ENCODE data around the gene ZNF385A. TPM values are rescaled to one million over a fixed set of nuclear protein-coding genes. Genes with fewer than 3 reads are reported as not detected.

Gene ZNF385A
- total and polyA plus RNA-seq, 2 donors (not counting 3 experiments of a cell fraction or from before 2014, with no cell fraction given), result 1.6 to 7.9 TPM

DNA sequence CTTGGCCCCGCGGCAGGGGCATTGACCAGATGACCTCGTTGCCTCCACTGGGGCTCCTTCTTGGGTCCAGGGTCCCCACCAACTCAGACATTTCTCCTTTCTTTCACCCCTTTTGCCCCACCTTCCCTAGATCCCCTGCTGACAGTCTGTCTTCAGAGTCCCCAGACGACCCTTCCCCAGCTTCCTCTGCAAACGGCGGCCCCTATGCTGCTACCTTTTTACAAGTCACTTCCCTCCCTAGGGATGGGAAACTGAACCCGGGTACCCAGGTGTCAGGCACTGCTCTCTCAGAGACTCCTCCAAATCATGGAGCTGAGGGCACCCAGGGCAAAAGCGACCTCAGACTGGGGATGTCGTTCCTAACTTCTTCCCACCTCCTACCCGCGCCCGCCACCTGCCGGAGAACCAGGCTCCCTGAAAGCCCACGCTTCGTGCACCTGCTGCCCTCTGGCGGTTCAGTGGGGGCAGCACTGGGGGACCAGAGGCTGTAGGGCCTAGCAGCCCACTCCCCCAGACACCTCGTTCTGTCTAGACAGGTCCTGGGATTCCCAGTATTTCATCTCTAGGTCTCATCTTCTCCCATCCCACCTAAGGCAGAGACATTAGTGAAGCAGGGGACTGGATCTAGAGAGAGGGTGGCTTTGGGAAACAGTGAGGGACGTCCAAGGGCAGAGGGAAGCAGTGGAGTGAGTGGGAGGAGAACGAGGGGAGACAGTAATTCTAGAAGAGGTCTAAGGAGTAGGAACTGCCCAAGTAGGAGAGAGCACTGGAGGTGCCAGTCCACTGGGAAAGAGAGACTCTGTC, 4.9 kb downstream of the ZNF385A start:
- intact Hi-C loops (cut with micrococcal nuclease) (loop anchor here (1.0 kb wide), 3 partner anchors 9 to 60 kb away; no protein-coding TSS in a partner anchor), dilution Hi-C loops (cut with MboI; ENCODE audit: extremely low pct_ligation_motif_present, low sequenced_read_pairs) (no loop called here)
- peak; percentile 83 for DNase-seq (ENCODE audit: low read depth, low spot score)
- BruUV-seq (replicated peaks), result no TSS peak
- TF ChIP-seq FOS (IDR thresholded peaks at IDR 0.05; ENCODE audit: borderline replicate concordance, insufficient read depth, low read length) (no peak), JUN (IDR thresholded peaks at IDR 0.05; ENCODE audit: borderline replicate concordance, insufficient read depth, insufficient read length, low read depth) (no peak), EZH2 (IDR thresholded peaks at IDR 0.05; ENCODE audit: borderline replicate concordance, low read depth, low read length, severe bottlenecking) (no peak), MAX (IDR thresholded peaks at IDR 0.05; ENCODE audit: insufficient read depth, insufficient read length) (no peak), GATA2 (IDR thresholded peaks at IDR 0.05; ENCODE audit: insufficient read depth, insufficient read length, low read depth, low read length) (no peak), MYC (IDR thresholded peaks at IDR 0.05; ENCODE audit: low read depth, low read length) (no peak), POLR2A (IDR thresholded peaks at IDR 0.05; ENCODE audit: low read depth, low read length) (no peak), POLR2AphosphoS5 (IDR thresholded peaks at IDR 0.05; ENCODE audit: insufficient read depth, low read depth, low read length) (peak; percentile 18)
- TF ChIP-seq, protein P1, sequence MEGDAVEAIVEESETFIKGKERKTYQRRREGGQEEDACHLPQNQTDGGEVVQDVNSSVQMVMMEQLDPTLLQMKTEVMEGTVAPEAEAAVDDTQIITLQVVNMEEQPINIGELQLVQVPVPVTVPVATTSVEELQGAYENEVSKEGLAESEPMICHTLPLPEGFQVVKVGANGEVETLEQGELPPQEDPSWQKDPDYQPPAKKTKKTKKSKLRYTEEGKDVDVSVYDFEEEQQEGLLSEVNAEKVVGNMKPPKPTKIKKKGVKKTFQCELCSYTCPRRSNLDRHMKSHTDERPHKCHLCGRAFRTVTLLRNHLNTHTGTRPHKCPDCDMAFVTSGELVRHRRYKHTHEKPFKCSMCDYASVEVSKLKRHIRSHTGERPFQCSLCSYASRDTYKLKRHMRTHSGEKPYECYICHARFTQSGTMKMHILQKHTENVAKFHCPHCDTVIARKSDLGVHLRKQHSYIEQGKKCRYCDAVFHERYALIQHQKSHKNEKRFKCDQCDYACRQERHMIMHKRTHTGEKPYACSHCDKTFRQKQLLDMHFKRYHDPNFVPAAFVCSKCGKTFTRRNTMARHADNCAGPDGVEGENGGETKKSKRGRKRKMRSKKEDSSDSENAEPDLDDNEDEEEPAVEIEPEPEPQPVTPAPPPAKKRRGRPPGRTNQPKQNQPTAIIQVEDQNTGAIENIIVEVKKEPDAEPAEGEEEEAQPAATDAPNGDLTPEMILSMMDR (IDR thresholded peaks at IDR 0.05; ENCODE audit: extremely low read depth in 1 of 2, insufficient read depth in 1 of 2, low read depth in 1 of 2, low read length in 2 of 2), result peak; percentile 100
- peak overlapping the region; percentile 67 for H2AFZ ChIP-seq (ENCODE audit: low read depth, low read length)
- no peaks in the 10 kb centered on the region for H3K27me3 ChIP-seq (ENCODE audit: control insufficient read depth in 2 of 2, insufficient read depth in 2 of 2, low read length in 2 of 2)
- no peaks in the 10 kb centered on the region for H3K9me3 ChIP-seq (replicated peaks; ENCODE audit: control insufficient read depth, insufficient read depth, low read length)
- no peaks in the 10 kb centered on the region for H3K9me1 ChIP-seq (replicated peaks; ENCODE audit: control insufficient read depth, extremely low read depth, insufficient read depth, low read length)
- no peaks in the 10 kb centered on the region for H3K79me2 ChIP-seq (ENCODE audit: control insufficient read depth, insufficient read depth, low read length)
- no peak overlapping the region for H3K27ac ChIP-seq (ENCODE audit: insufficient read depth, low read depth, low read length)
- ChIA-PET CTCF (interaction anchor here (0.7 to 4.6 kb wide), 47 partner anchors 8 to 374 kb away, joined by 3 to 142 read pairs (median 4); partner anchors contain the start of gene COPZ1), POLR2A (interaction anchor here (1.0 to 1.4 kb wide), 2 partner anchors 9 to 32 kb away, joined by 3 to 5 read pairs; no protein-coding TSS in a partner anchor)
- peak overlapping the region; percentile 22 for H3K9ac ChIP-seq (replicated peaks; ENCODE audit: extremely low read depth, insufficient read depth, low read length)
- no peaks in the 10 kb centered on the region for H3K36me3 ChIP-seq (ENCODE audit: control insufficient read depth in 2 of 2, extremely low read depth in 1 of 2, insufficient read depth in 2 of 2, low read length in 2 of 2)
- H3K4me3 ChIP-seq (replicated peaks in 1 of 3; ENCODE audit: insufficient read depth in 1 of 3, low read depth in 1 of 3, low read length in 3 of 3), result peak overlapping the region in 2 of 3 experiments; percentile 10 to 47
- peak; percentile 80 for FAIRE-seq
- H3K4me1 ChIP-seq (ENCODE audit: control insufficient read depth, extremely low read depth, insufficient read depth, low read length), result peaks cover 4% of the 10 kb centered on the region
- no peaks in the 10 kb centered on the region for H4K20me1 ChIP-seq (replicated peaks; ENCODE audit: control insufficient read depth, extremely low read depth, insufficient read depth, low read length)
- peak overlapping the region; percentile 87 for H3K4me2 ChIP-seq (ENCODE audit: insufficient read depth, low read length)

Measured in endothelial cell of umbilical vein (primary cell).